HG03039 (cell line): ENCODE results near the gene APBA3.

Experiments
- ATAC-seq: cut with Tn5 transposase; IDR thresholded peaks from one replicate; pipeline ENCODE4 v1.9.1; 2021; ENCODE audit warnings: mild to moderate bottlenecking, moderate library complexity; ENCODE audit not compliant: unreplicated experiment

APBA3 gene

GRCh38 chr19:3721887-3722442 lies 39.5 kb downstream of the APBA3 start:
- ATAC-seq: no peak

DNA sequence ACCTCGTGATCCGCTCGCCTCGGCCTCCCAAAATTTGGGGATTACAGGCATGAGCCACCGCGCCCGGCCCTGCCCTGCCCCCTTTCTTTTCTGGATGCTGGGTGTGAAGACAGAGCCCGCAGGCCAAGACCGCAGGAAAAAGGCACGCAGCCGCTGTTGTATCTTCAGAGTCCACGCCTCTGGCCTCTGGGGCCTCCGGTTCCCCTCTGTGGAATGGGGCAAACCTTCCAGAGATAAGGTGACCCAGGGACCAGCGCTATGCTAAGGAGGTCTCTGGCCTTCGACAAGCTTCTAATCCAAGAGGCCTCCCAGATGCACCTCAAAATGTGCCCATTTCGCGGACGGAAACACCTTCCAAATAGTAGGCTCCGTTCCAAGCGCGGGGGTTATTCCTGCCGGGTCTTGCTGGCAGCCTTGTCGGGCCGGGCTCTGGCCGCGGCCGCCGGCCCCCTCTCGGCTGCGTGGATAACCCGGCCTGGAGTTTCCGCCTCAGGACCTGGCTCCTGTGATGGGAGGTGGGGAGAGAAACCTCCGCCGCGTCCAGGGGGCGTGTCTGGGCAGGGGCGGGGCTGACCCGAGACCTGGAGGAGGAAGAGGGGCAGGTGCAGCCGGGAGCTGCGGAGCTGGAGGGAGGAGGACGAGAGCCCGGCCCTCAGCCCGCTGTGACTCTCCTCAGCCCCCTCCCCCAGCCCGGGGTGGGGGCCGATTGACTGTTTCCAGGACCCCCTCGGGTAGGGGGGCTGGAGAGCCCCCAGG lies 40.2 kb downstream of the APBA3 start:
- no peak for ATAC-seq

GRCh38 chr19:3720349-3720917 lies 41.1 kb downstream of the APBA3 start:
- ATAC-seq: no peak

GRCh38 chr19:3719868-3720267 lies 41.6 kb downstream of the APBA3 start:
- ATAC-seq: no peak

DNA sequence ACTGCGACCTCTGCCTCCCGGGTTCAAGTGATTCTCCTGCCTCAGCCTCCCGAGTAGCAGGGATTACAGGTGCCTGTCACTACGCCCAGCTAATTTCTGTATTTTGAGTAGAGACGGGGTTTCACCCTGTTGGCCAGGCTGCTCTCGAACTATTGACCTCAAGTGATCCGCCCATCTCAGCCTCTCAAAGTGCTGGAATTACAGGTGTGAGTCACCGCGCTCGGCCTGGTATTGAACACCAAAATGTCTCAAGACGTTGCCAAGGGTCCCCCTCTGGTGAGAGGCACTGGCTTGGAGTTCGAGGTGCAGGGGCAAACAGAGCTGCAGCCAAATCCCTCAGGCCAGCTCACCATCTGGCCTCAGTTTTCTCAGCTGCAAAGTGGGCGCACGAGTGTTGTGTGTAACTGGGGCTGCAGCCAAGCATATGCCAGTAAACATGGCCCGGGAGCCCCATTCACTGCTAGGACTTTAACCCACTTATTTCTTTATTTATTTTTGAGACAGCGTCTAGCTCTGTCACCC lies 45.3 kb downstream of the APBA3 start:
- ATAC-seq: no peak

DNA sequence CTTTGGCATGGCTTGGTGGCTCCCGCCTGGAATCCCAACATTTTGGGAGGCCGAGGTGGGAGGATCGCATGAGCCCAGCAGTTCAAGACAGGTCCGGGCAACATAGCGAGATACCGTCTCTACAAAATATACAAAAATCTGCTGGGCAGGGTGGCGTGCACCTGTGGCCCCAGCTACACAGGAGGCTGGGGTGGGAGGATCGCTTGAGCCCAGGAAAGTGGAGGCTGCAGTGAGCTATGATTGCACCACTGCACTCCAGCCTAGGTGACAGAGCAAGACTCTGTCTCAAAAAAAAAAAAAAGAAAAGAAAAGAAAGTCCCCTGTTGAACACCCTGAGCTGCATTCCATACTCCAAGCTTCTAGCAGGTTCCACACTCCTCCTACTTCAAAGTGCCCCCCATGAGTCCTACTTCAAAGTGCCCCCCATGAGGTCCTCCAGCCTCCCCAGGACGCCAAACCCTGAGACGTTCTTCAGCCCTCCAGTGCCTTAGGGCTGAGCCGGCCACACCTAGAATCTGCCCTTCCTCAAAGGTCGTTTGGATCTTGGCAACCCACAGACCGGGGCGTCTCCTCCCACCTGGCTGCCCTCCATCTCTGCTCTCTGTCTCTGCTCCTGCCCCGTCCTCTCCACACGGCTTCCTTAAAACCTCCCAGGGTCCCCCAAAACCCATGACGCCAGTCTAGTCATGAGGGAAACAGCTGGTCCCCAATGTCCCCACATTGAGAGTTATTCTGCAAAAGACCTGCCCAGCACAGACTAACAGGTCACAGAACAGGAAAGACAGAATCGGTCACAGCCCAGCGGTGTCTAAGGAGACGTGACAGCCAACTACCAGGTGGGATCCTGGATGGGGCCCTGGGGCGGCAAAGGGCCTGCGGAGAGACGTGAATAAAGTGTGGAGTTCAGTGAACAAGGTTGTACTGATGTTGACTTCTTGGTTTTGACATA lies 48.6 kb downstream of the APBA3 start:
- no peak for ATAC-seq

DNA sequence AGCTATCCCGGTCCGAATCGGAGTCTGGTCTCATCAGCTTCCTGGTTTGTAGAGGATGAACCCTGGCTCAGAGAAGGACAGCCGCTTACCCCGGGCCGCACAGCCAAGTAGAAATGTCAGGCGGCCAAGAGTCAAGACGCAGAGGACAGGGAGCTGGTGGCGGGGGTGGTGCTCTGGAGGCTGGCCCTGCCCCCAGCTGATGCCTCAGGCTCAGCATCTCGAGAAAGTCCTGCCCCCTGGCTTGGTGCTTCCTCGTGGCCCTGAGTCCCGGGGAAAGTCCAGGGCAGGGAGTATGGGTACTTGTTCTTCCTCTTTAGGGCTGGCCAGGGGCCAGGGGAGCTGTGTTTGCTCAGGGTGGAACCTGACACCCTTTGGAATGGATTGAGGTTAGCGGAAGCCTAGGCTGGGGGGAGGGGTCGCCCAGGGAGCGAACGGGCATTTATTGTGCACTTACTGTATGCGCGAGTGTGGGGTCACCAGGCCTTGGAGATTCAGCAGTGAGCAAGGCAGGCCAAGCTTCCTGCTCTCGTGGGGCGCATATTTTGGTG lies 51.2 kb downstream of the APBA3 start:
- ATAC-seq: no peak

GRCh38 chr19:3708207-3708931 lies 53.1 kb downstream of the APBA3 start, which contains the start of gene TJP3:
TJP3 (plus strand) TSS chr19:3708384; CDS start chr19:3728433, 20,049 bp downstream.
- no peak for ATAC-seq

- no peak for ATAC-seq
Observed at GRCh38 chr19:3707868-3708206, 53.7 kb downstream of the APBA3 start.

- no peak for ATAC-seq
Observed at GRCh38 chr19:3701200-3701599, 60.3 kb downstream of the APBA3 start.
